K562 (cell line): ENCODE measurements around the gene GET3. TPM values are rescaled to one million over a fixed set of nuclear protein-coding genes. Genes with fewer than 3 reads are reported as not detected.

Experiments used
- CEBPB ChIP-seq: fragments of 450-650 bp; IDR thresholded peaks from 2 replicates; pipeline ENCODE4 v1.6.1; 2016; ENCODE audit warnings: missing genetic modification characterization, missing compliant biosample characterization
- E2F6 ChIP-seq, 2 experiments: IDR thresholded peaks; 2 replicates each; pipeline ENCODE4 v1.6.1; 2011; ENCODE audit warnings: borderline replicate concordance in 1 of 2, control low read depth in 1 of 2, low read depth in 1 of 2, low read length in 1 of 2, mild to moderate bottlenecking in 1 of 2, mixed read lengths in 1 of 2, moderate library complexity in 1 of 2; ENCODE audit not compliant: insufficient read depth in 1 of 2, insufficient read length in 1 of 2, poor library complexity in 1 of 2, severe bottlenecking in 1 of 2; ENCODE audit errors: extremely low read depth in 1 of 2
- ELK1 ChIP-seq: sonication (generic); formaldehyde crosslinking; IDR thresholded peaks from 2 replicates; pipeline ENCODE4 v1.8.1; 2022; ENCODE audit warnings: missing genetic modification reagents
- ETV1 ChIP-seq: fragments of 450-650 bp; conservative IDR thresholded peaks from 2 replicates; pipeline ENCODE4 v1.6.1; 2016; ENCODE audit warnings: missing genetic modification characterization, control low read depth, low read depth, missing compliant biosample characterization
- SMARCA5 ChIP-seq: fragments of 450-650 bp; IDR thresholded peaks from 2 replicates; pipeline ENCODE4 v1.6.1; 2016
- TSHZ1 ChIP-seq: fragments of 250-450 bp; sonication (Bioruptor Pico); IDR thresholded peaks from 2 replicates; pipeline ENCODE4 v1.4.0; 2020; ENCODE audit warnings: mild to moderate bottlenecking, moderate library complexity
- U2AF1 ChIP-seq: fragments of 200-400 bp; formaldehyde crosslinking; optimal IDR thresholded peaks from 2 replicates; pipeline ENCODE3; 2017; ENCODE audit warnings: mild to moderate bottlenecking, low read depth, low read length, moderate library complexity
- ZNF445 ChIP-seq: fragments of 250-450 bp; sonication (Bioruptor Pico); IDR thresholded peaks from 2 replicates; pipeline ENCODE4 v1.4.0; 2020; ENCODE audit warnings: low read depth, mild to moderate bottlenecking, moderate library complexity
- polyA plus RNA-seq, 8 experiments: library from polyadenylated mRNA; depleted of rRNA in 4 of 8; stranded (reverse) in 5 of 8; unstranded in 3 of 8; fragments of >200 nt; fragmentation: Nextera tagmentation in 2 of 8; fragmentation: Illumina TruSeq in 1 of 8; extraction: Ambion mirVana in 2 of 8; extraction: Trizol in 1 of 8; gene quantifications; 2 replicates each; pipeline versions ENCODE4 v1.2.1 to v1.2.3, GENCODE V29; 2011 to 2014; ENCODE audit warnings: inconsistent platforms in 1 of 8, missing spikeins in 1 of 8
- total RNA-seq, 7 experiments: library from RNA; depleted of rRNA in 6 of 7; stranded (reverse); fragments of >200 nt in 6 of 7; fragmentation: Illumina TruSeq in 2 of 7; extraction: Trizol in 2 of 7; gene quantifications; 2 replicates each; pipeline versions ENCODE4 v1.2.1 to v1.2.3, GENCODE V29; 2011 to 2021; ENCODE audit warnings: low replicate concordance in 1 of 7

GET3 gene
- total and polyA plus RNA-seq, 9 of the 15 experiments (the other 6 are each of a cell fraction or from before 2014, with no cell fraction given) = 8.3 to 83.5 (median 51.8) TPM

GRCh38 chr19:12782424-12783290 lies 45.4 kb downstream of the GET3 start (continued):
- peak; percentile 78 to 89 for TF ChIP-seq E2F6 (IDR thresholded peaks at IDR 0.05; ENCODE audit: borderline replicate concordance in 1 of 2, extremely low read depth in 1 of 2, insufficient read depth in 1 of 2, insufficient read length in 1 of 2, low read depth in 1 of 2, low read length in 1 of 2, poor library complexity in 1 of 2, severe bottlenecking in 1 of 2)
- no peak for TF ChIP-seq U2AF1
- 0 out of 2 replicates have a peak, but pooled peaks have one; percentile 53 for TF ChIP-seq ETV1 (tag)
- no peak for TF ChIP-seq ELK1 (CRISPR knock-in tag)
- no peak for TF ChIP-seq TSHZ1 (CRISPR knock-in tag)
- no peak for TF ChIP-seq SMARCA5
- no peak for TF ChIP-seq ZNF445 (CRISPR knock-in tag)
- no peak for TF ChIP-seq CEBPB
